Measurements from ENCODE around the gene ISM1.

The ISM1 gene

DNA sequence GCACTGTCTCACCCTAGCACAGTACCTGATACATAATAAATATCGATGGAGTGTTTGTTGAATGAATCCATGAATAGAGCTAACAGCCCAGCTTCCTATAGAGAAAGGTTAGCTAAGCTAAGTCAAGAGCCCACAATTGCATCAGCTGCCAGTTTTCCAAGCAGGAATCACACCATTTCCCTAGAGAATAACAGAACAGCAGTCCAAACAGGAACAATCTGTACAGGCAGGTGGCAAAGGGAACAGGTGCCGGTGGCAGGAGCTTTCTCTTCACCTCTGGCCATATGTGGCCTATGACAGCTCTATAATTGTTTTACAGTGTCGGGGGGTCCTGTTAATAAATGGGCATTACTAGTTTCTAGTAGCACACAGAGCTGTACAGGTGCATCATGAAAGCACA lies 38.8 kb downstream of the ISM1 start:
- no peak for DNase-seq

DNA sequence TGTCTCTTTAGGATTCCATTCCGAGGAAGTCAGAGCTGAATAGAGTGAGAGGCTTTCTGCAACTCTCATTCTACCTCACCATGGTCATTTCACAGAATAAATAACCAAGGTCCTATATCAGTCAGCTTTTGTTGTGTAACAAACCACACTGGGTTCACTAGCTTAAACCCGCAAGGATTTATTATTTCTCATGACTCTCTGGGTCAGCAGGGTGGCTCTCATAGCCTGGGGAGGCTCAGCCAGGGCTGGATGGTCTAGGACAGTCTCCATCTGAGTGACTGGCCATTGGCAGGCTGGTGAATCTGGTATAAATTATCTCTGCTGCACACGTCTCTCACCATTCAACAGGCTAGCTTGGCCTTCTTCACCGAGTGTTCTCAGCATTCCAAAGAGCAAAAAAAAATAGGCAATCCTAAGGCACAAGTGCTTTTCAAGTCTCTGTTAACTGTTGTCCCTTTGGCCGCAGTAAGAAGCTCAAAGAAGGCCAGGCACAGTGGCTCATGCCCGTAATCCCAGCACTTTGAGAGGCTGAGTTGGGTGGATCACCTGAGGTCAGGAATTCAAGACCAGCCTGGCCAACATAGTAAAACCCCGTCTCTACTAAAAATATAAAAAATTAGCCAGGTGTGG lies 39.7 kb downstream of the ISM1 start:
- DNase-seq, result no peak

DNA sequence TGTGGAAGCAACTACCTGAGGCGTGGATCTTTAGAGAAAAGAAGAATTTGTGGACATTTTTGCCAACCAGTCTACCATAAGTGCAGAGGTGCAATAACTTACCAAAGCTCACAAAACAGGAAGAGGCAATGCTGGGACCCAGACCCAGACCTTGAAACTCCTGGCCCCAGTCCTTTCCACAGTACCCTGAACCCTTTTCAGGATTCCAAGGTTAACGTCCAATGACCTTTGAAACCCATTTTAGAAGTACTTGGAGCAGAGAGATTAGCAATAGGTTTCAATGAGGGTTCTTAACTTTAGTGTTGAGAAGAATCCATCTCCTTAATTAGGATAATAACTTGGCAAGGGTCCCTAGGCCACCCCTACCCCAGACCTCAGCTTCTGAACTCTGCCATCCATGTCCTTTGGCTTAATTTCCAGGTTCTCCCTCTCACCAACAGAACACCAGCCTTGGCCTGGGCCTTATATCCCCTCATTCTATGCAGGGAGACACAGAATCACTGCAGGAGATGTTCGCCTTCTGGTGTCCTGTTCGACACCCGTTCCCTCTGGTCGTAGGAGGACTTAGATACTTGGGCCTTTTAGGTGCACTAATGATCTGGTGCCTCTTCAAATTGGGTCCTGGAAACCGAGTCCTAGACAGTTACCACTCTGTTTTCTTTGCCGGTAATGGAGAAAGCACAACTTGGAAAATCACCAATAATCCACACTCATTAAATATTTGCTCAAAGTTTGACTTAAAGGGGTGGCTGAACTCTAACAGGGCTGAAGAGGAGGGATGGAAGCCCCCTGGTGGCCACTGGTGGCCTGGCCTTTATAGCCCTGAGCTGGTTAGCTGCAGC lies 40.6 kb downstream of the ISM1 start:
- DNase-seq, result peak; percentile 50

DNA sequence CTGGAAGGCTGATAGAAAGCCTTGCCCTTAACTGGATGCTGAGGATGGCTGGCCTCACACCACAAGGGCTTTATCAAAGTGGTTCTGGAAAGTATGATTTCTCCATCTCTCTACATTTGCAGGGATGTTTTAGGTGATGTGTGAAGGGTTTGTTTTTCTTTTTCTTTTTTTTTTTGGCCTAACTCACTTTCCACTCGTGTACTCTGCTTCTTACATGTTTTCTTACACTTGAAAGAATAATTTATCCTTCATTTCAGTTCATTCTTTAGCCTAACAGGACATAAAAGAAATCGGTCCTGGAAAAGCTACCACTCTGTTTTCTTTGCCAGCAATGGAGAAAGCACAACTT lies 41.2 kb downstream of the ISM1 start:
- no peak for DNase-seq

DNA sequence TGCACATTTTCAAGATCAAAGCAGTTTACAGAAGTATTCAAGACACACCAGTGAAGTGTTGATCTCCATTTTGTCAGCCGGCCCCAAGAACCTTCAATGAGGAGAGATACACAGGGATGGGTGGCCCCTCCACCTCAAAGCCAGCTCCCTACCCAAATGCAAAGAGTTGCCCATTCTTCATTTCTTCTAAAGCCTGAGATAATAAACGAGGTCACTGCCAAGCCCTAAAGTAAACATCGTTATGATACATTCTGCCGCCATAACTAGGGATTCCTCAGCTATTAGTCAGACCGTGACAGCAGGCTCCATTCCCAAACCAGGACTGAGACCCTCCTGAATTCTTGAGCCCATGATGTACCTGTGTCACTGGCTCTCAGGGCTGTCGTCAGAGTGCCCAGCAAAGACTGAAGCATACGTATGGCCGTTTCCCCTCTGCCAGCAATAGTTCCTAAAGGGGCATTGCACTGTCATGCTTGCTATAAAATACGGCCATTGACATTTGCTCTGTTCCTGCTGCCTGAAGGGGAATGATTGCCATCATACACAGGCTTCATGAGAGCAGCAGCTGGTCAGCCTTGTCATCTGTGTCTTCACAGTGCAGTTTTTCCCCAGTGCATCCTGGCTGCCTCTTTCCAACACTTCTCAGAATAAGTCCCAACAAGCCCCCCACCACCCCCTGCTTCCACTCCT lies 41.7 kb downstream of the ISM1 start:
- DNase-seq, result peak; percentile 21

DNA sequence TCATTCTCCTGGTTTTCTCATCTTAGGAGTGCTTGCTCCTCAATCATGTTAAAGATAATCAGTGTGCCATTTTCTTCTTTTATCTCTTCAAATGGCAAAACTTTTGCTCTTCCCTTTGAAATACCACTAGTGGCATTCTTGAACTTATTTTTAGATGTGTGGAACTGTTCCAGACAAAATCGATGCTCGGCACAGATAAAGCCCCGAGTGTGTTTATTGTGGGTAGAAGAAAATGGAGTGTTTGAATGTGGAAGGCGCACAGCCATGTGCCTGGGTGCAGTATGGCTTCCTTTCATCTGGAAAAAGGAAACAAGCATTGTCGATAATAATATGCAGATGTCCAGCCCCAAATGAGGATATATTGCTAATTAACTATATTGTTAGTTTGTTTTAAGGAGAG lies 42.4 kb downstream of the ISM1 start:
- no peak for DNase-seq

DNA sequence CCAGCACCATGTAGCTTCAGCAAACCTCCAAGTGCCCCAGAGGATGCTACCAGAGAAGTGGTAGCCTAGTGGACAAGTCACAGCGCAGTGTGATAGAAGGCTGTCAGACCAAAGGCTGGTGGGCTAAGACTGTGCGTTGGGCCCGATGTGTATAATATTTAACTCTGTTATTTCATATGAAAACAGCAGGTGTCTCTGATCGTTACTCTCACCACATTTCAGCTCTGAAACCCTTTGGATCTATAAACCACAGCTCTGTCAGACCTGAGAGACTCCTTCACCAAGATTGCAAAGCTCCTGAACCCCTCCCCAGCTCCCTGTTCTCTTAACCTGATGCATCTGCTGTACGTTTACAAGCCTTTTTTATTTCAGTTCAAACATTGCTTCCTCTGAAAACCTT lies 43.8 kb downstream of the ISM1 start:
- DNase-seq, result no peak

DNA sequence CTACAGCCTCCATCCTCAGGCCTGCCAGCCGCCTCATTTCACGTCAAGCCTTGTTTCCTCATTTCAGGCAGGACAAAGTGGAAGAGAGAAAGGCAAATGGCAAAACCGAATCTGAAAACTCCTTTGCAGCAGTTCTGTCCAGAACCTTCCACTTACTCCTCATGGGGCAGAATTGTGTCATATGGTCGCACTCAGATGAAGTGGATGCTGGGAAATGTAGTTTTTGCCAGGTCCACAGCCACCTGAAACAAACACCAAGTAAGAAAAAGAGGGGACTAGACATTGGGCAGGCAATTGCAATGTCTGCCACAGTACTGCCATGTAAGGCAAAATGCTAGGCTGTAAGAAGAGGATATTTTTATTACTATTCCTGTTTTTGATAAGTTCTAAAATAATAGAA lies 44.9 kb downstream of the ISM1 start:
- no peak for DNase-seq

DNA sequence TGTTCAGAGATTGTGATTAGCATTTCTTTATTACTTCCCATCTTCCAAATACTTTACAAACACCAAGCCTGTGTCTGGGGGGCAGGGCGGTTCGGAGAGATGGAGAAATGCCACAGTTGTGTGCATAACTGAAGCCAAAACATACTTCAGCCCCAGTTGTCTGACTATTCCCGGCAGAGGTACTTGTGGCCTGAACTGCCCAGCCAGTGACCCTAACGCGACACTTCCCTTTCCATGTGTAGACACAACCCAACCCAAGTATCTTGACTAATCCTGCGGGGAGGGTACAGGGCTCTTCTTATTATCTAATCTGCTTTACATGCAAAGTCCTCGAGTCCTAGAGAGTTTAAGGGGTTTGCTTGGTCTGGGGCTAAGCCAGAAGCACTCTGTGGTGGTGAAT lies 46.2 kb downstream of the ISM1 start:
- no peak for DNase-seq

DNA sequence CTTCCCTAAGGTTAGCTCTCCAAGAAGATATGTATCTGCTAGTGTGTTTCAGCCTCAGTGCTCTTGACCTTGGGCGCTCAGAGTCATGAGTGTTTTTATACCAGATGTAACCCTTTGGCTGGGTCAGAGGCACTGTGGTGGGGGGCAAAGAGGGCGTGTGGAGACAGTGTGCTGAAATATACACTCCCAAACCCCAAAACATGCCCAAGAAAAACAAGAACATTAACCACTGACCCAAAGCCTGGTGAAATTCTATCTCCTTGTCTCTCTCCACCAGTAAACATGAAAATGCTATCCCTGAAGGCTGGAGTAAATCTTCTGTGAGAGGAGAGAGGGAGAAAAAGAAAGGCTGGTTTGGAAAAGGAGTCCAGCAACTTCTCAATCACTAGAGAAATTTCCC lies 47.9 kb downstream of the ISM1 start:
- no peak for DNase-seq

DNA sequence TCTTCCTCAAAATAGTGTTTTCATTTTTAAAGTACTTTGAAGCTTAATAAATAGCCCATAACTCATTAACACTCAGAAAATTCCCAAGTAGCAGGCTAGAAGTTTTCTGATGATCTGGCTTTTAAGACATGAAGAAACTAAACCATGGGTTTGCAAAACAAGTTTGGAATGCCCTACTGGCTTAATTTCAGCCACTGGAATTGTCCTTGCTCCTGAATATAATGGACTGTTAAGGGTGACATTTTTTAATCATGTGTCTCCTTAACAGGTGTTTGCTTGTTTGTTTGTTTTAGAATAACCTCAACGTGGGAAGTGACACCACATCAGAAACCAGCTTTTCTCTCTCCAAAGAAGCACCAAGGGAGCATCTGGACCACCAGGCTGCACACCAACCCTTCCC lies 49.1 kb downstream of the ISM1 start:
- no peak for DNase-seq

DNA sequence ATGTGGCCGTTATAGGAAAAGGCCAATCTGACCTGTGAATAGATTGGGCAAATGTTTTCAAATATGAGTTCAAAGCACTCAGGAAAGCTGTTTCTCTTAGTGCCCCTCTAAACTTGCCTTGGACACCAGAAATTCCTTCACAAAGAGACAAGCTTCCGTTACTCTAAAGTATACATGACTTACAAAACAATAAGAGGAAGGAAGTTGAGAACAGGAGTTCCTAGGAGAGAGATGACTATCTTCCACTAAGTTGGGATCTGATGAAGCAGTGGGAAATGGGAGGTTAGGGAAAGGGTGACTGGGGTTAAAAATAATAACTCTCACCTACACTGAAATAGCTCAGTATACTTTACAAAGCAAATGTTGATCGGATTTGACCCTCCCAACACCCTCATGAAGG lies 50.0 kb downstream of the ISM1 start:
- no peak for DNase-seq

DNA sequence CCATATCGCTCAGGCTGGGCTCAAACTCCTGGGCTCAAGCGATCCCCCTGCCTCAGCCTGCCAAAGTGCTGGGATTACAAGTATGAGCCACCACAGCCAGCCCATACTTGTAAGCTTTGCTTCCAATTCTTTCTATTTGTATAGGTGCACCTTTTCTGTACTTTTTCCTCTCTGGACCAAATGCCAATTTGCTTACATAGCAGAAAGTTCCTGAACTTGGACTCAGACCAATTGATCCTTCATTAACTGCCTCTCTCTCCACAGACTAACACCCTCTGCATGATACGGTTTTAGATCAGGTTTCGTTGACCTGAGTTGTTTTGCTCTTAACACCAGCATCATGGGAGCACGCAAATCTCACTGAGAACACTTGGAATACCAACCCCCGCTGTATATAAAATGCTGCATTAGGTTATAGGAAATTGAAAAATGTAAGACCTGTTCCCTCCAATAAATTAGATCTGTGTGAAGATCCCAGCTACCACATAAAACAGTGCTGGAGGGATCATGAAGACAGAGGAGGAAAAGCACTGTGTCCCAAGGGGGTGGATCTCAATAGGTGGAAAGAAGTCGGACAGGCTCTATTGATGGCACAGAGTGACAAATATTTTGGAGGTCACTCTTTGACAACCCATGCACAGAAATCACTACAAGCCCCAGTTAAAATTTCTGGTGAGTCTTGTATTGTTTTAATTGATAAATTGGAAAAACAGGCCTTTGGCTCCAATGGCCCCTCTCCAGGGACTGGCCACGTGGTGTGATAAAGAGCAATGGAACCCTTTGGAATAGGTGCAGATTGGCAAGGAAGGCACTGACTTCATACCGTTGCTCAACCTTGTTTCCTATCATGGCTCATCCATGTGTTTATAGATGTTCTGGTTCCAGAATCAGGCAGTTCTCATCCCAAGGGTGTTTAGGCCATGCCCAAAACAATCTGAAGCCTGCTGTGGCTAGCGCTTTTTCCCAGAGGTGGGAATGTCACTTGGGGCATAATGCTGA lies 51.2 kb downstream of the ISM1 start:
- DNase-seq, result no peak

DNA sequence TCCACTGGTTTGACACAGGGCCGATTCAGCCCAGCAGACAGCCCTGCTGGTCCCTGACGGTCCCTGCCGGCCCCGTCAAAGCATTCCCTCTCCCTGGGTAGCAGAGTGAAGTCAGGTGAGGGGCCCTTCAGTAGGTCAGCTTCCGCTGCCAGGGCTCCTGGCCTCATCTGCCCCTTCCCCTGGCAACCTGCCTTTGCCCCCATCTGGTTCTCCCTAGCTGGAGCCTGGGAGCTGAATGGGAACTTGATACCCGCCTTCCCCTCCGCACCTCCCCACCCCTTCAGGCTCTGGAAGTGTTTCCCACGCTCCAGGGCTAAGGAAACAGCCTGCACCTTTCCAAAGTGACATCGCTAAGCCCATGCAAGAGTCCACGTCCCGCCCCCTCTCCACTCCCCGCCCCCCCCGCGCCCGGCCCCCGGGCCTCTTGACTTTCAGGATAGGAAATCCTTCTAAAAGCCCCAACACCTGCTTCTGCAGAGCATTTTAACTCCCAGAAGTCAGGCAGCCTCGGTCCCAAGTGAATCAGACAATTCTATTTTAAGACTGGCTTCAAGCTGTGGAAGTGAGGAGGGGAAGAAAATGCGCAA lies 53.3 kb downstream of the ISM1 start:
- no peak for DNase-seq

DNA sequence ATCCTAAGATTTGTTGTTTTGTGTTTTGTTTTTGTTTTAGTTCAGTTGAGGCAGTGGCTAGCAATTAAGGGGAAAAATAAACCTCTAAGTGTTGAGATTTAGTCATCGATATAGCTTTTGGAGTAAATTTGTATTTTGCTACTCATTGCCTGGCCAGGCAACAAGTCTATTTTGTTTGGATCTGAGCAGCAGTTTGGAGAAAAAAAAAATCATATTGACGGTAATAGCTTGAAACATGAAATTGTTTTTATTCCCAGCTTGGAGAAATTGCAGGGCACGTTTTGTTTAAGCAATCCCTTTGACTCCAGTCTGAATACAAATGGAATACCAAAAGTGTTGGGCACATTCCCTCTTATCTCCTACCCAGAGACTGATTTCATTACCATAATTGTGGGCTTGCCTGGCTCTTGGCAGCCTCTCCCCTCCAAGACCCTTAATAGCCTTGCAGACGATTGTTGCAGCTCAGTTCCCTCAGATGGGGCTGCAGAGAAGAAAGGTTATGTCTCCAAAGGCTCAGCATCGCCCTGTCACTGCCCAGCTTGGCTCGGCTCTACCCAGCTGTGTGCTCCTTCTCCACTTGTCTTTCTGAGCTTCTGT lies 56.0 kb downstream of the ISM1 start:
- DNase-seq, result no peak

DNA sequence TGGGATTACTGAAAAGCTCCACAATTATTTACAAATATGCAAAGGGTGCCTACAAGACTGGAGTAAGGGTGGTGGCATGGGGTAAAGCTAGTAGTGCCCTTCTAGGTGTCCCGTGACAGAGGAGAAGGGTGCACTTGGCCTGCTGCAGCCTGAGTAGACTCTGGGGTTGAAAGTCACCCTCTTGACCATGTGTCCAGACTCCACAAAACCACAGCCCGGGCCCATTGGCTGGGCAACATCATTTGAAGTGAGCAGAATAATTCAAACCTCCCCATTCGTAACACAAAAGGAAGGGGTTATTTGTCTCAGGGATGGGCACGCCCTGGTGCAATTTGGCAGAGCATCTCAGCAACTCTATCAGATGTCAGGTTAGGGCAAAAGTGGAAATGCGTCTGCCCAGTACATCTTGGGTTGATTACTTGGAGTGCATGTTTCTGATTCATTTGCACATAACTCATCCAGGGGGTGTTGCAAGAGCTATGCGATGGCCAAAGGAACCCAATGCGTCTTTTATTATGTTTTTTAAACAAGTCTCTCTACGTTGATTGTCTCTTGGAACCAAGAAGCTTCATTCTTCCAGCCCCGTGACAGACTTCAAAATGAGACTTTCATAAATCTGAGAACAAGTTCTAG lies 56.7 kb downstream of the ISM1 start:
- DNase-seq, result peak; percentile 2

DNA sequence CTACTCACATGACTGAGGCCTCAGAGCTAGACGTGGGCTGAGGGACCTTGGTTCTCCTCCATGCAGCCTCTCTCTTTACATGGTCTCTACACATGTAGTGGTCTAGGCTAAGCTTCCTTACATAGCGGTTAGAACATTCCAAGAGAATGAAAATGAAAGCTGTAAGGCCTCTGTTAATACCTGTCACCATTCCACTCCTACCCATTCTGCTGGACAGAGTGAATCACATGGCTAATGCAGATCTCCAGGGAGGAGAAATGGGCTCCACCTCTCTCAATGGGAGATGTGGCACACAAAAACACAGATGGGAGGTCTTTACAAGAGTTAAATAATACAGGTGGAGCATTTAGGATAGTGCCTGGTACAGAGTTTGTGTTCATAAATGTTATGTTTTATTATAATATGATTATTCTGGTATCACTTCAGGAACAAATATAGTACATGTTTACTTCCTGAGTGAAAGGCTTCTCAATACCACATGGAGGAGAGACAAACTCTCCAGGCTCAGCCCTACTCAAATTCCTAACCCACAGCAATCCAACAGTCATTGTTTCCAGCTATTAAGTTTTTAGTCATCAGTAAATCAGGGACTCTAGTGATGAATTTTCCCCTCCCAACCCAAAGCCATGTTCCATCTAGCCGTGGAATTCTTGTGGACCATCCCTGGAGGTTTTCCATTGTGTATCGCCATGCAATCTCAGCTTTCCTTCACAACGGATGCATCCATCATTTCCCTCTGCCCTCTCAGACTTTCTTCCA lies 57.9 kb downstream of the ISM1 start:
- DNase-seq, result peak; percentile 4

DNA sequence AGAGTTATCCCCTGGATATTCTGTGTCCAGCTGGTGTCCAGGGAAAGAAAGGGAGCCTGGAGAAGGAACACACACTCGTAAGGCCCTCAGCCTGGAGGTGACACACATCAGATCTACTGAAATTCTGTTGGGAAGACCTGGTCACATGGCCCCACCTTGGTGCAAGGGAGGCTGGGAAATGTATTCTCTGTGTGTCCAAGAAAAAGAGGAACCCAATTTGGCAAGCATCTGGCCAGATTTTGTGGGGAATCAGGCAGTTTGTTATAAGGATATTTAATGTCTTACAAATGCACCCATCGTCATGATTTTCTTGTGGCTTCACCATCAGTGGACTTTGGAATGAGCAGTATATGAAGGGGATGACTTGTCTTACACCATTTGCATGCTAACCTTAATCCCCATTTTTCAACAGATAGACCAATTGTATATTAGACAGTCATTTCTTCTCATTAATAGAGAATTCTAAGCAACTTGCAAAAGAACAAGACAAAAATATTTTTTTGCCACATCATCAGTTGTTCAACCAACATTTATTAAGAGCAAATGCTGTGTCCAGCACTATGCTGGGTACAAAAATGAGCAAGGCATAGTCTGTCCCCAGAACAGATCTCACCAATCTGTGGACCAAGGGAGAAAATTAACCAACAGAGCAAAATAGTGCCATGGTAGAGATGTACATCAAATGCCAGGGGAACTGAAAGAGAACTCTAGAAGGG lies 59.7 kb downstream of the ISM1 start:
- no peak for DNase-seq

DNA sequence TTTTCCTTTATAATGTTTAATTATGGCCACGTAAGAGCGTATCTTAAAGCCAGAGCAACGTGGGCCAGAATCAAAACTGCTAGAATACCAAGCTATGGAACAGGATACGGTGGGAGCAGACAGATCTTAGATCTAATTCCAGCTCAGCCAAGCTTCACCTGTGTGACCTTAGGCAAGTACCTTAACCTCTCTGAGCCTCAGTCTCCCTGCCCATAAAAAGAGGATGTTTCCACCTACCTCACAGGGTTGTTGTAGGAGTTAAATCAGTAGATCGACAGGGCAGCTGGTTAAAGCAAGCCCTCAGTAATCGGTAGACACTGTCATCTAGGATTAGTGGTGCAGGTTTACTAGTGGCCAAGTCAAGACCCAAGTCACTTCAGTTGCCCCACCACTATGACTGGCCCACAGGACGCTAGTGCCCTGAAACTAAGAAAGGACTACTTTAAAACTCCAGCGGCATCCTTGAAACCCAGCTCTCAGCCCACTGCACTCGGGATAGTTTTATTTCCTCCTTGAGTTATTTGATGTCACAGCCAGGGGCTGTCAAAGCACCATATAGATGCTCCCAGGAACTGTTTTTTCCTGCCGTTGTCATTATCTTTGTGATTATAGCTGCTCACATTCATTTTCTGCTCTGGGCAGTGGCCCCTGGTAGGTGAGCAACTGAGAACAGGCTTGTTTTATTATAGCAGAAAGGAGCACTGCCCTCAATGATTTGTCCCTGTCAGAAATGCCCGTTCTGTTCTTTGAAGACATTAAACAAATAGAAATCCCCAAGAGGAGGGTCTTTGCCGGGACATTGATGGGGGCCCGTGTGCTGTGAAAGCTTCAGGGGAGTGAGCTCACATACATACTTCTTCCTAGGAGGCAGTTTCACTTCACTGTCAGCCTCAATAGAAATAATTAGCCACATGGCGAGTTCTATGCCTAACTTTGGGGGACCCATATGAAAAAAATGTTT lies 63.1 kb downstream of the ISM1 start:
- no peak for DNase-seq
